ENCODE measurements around the gene TMEM158.

Gene TMEM158

GRCh38 chr3:45235409-45235808 is 9.3 kb upstream of the TMEM158 start:
- in situ Hi-C loops (cut with HindIII; ENCODE audit: low sequenced_read_pairs): loop anchor here (25.0 kb wide), 2 partner anchors 173 to 277 kb away; no protein-coding TSS in a partner anchor

- in situ Hi-C loops (cut with HindIII; ENCODE audit: low sequenced_read_pairs): loop anchor here (25.0 kb wide), 2 partner anchors 172 to 278 kb away; no protein-coding TSS in a partner anchor
Observed at GRCh38 chr3:45234250-45234649, 8.2 kb upstream of the TMEM158 start.

DNA sequence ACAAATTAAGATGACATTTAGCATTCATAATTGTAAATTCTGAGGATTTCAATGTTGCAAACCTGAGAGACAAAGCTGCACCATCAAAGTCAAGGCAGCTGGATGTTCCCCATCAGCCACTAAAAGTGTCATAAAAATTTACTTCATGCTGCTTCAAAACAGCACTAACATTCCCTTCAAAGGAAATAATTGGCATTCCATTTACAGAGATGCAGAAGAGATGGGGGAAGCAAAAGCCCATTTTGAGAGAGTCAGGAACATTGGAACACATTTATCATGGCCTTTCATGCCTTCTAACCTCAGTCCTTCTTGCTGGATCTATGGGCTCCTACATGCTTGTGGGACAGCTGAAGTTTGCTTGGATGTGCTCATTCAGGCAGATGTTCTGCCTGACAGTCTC is 6.4 kb upstream of the TMEM158 start:
- in situ Hi-C loops (cut with HindIII; ENCODE audit: low sequenced_read_pairs): loop anchor here (25.0 kb wide), 2 partner anchors 170 to 280 kb away; no protein-coding TSS in a partner anchor

DNA sequence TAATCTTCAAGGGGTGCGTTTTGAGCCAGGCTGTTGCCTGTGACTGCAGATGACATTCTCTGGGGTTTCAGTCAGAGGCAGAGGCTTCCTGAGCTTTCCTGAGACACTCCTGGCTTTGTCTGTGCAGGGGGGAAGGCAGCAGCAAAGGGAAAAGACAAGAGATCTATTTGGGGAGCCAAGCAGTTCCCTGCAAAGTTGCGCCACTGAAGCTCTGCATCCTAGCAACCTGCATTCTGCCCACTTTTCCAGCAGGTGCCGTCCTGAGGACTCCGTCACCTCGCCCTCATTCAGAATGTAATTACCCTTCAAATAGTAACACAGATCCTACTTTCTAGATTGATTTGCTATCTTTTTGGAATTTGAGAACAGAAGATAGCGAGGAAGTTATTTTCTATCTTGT is 1.9 kb upstream of the TMEM158 start:
- in situ Hi-C loops (cut with HindIII; ENCODE audit: low sequenced_read_pairs): loop anchor here (25.0 kb wide), 2 partner anchors 166 to 284 kb away; no protein-coding TSS in a partner anchor

DNA sequence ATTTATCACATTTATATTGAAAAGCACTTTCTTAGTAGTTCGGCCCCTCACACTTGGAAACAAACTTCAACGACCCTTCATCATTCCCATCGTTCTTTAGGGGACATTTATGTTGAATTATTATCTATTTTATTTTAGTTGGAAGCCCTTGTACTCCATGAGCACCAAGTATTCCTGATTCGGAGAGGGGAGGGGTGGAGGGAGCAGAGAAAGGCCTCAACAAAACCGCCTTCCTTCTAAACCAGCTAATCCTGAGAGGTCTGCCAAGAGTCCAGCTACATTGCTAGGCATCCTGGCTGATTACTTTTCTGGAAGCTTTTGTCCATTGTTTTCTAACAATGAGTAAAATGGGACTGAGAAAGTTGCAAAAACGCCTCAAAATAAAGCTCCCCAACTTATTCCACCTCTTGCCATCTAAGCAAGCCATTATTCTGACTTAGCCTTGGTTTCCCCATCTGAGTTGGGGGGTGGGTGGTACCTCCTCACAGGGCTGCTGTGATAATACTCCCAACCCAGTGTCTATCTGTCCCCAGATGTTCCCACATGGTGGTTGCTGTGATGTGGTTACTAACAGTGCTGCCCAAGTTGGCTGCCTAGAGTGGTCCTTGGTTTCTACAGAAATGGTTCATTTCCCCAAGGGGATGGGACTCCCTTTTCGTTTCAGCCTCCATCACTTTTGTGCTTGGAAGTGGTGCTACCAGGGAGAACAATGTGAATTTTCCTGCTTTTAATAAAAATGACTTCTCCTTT is 1.2 kb upstream of the TMEM158 start:
- in situ Hi-C loops (cut with HindIII; ENCODE audit: low sequenced_read_pairs): loop anchor here (25.0 kb wide), 2 partner anchors 165 to 285 kb away; no protein-coding TSS in a partner anchor

DNA sequence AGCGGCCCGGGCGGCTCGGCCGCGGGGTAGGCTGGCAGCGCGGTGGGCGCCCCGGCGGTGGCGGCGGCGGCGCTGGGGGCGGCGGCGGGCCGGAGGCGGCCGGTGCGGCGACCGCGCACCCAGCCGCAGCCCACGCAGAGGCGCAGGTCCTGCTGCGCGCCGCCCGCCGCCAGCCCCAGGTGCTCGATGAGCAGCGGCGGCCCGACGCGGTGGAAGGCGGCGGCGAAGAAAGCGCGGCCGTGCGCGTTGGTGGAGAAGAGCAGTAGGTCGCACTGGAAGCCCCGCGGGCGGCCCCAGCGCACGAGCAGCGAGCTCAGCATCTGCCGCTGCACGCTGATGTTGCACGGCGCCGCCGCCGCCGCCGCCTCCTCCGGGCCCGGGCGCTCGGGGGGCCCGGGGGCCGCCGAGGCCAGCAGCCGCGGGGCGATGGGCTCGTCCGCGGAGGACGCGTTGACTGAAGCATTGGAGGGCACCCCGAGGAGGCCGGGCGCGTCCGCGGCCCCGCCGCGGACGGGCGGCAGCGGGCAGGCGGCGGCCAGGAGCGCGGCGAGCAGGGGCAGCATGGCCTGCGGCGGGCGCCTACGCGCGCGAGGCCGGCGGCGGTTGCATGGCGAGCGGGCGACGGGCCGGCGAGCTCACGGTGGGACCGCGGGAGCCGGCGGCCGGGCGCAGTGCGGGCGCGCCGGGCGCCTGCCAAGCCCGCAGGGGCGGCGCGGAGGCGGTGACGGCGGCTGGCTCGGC is 452 bp downstream of the TMEM158 start:
- in situ Hi-C loops (cut with HindIII; ENCODE audit: low sequenced_read_pairs): loop anchor here (25.0 kb wide), 2 partner anchors 163 to 287 kb away; no protein-coding TSS in a partner anchor

GRCh38 chr3:45224824-45225464 is 1.1 kb downstream of the TMEM158 start:
- in situ Hi-C loops (cut with HindIII; ENCODE audit: low sequenced_read_pairs): loop anchor here (25.0 kb wide), 2 partner anchors 163 to 287 kb away; no protein-coding TSS in a partner anchor

DNA sequence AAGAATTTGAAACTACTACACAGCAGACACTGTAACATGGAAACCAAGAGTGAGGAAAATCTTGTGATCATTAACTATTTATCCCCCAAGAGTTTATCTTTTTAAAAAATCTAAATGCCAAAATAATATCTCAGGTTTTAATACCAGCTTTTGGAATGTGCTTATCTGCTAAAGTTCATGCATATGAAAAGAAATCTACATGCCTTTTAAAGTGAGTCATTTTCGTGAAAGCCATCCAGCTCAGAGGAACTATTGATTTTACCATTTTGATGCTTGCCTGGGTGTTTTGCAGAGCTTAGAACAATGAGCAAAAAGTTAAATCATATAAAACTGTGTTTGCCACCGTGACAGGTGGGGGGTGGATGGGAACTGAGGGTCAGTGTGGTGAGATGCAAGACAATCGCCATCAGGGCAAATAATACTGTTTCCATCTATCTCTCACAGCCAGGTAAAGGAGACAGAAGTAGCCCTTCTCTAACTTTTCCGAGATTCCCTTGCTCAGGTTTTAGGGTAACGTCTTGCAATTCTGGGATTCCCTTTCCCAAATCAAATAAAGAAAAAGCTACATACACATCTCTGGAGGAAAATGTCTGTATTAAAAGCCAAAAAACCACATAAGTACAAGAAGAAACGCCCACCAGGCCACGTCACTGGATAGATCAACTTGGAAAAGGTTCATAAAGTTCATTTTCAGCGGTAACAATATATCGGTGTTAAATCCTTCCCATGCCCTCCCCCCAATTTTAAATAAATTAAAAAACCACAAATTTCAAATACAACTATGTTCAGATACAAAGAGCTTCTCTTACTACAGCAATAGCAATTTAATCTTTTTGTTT is 2.0 kb downstream of the TMEM158 start:
- in situ Hi-C loops (cut with HindIII; ENCODE audit: low sequenced_read_pairs): no loop called here

DNA sequence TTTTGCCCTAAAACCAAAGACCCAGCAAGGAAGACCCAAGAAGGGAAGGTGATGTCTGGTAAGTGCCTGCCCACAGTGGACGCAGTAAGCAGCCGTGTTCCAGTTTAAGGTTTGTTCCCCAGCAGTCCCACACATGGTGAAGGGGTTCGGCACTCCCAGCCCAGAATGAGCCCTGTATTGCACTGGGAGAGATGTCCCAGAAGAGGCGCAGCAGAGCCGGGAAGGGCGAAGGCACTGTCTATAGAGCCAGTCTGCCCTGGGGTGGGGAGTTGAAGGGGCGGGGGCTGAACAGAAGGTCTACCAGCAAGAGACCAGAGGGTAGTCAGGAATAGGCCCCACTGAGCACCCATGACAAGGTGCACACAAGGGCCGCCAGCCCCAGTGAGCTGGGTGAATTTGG is 6.4 kb downstream of the TMEM158 start:
- in situ Hi-C loops (cut with HindIII; ENCODE audit: low sequenced_read_pairs): no loop called here

GRCh38 chr3:45218578-45219390 is 7.3 kb downstream of the TMEM158 start:
- in situ Hi-C loops (cut with HindIII; ENCODE audit: low sequenced_read_pairs): no loop called here

- in situ Hi-C loops (cut with HindIII; ENCODE audit: low sequenced_read_pairs): no loop called here
Observed at GRCh38 chr3:45216021-45216609, 10.0 kb downstream of the TMEM158 start.

DNA sequence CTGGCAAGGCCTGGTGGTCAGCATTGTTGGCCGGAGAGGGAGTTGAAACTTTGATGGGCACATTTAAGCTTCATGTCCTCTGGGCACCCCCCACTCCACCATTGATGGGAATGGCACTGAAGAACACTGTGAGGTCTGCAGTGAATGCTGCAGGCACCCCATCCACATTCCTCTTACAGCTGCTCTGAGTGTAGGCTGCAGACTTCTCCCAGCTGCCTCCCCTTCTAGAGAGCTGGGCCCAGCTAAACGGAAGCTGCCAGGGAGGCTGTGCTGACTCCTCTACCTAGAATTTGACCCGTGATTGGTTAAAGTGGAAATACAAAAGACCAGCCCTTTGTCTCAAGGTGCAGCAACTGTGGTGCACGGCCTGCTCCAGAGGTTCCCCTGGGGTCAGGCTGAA is 10.6 kb downstream of the TMEM158 start:
- in situ Hi-C loops (cut with HindIII; ENCODE audit: low sequenced_read_pairs): no loop called here

DNA sequence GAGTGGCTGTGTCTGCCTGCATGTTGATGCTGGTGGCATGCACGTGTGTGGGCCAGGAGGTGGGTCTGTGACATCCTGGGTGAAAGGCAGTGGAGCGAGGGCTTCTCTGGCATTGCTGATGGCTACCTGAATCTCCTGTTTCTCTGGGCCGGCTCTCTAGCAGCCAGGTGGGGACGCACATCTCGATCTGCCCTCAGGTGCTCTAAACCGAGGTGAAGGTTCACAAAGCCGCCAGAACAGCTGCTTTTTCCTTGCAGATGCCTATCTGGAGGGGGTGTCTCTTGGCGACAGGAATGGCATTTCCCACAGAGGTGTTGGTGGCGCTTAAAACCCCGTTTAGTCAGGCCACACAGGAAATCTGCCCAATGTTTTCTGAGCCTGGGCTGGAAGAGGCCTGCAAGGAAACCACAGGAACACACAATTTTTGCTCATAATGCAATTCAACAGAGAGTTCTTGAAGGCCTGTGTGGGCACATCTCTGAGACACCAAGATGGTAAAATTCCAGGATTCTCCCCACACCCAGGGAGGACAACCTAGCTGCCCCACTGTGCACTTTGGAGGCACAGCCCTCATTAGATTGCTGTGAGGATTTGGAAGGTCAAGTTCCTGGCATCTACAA is 11.9 kb downstream of the TMEM158 start:
- in situ Hi-C loops (cut with HindIII; ENCODE audit: low sequenced_read_pairs): no loop called here

DNA sequence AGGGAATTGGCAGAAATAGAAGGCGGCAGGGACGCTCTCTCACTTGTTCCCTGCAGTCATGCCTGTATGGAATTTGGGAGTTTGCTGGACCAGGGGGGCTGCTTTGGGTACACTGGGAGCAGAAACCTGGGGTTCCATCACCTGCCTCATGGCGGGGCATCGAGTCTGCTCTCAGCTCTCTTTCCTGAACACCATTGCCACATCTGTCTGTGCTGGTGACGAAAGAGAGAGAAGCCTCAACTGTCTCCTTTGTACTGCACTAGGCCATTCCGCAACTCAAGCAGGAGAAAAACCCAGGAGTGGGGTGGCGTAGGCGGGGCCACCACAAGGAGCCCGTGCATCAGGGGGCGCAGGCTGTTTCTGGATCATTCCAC is 14.0 kb downstream of the TMEM158 start:
- in situ Hi-C loops (cut with HindIII; ENCODE audit: low sequenced_read_pairs): no loop called here

GRCh38 chr3:45211466-45212094 is 14.5 kb downstream of the TMEM158 start:
- in situ Hi-C loops (cut with HindIII; ENCODE audit: low sequenced_read_pairs): no loop called here

GRCh38 chr3:45210308-45211041 is 15.6 kb downstream of the TMEM158 start:
- in situ Hi-C loops (cut with HindIII; ENCODE audit: low sequenced_read_pairs): no loop called here

- in situ Hi-C loops (cut with HindIII; ENCODE audit: low sequenced_read_pairs): no loop called here
Observed at GRCh38 chr3:45209526-45209925, 16.6 kb downstream of the TMEM158 start.

GRCh38 chr3:45208586-45208985 is 17.5 kb downstream of the TMEM158 start:
- in situ Hi-C loops (cut with HindIII; ENCODE audit: low sequenced_read_pairs): no loop called here
